SK-N-SH (cell line): ENCODE data around the gene ADH5. TPM values are rescaled to one million over a fixed set of nuclear protein-coding genes. Genes with fewer than 3 reads are reported as not detected.

Source experiments
- CTCF ChIA-PET: fragments of 300-600, 350-600 bp; formaldehyde crosslinking; extraction: SDS; loops from one replicate; lab custom pipeline; 2021; lab: Yijun Ruan, JAX
- POLR2A ChIA-PET: fragments of 350-600 bp; sonication (Branson Sonifier 250); formaldehyde crosslinking; extraction: SDS; loops from one replicate; lab custom pipeline; 2020; ENCODE audit warnings: antibody characterized with exemption, inconsistent platforms; lab: Yijun Ruan, JAX
- DNase-seq: peaks from one replicate; pipeline ENCODE4 v3.0.0; 2012
- H2AFZ ChIP-seq: fragments of 200-600 bp; sonication (generic); 2 replicates; pipeline ENCODE4 v1.8.1; 2016; ENCODE audit warnings: antibody characterized with exemption, mild to moderate bottlenecking, low read depth
- H3F3A ChIP-seq: fragments of 200-600 bp; sonication (generic); replicated peaks from 2 replicates; pipeline ENCODE3; 2016; ENCODE audit warnings: antibody characterized with exemption, mild to moderate bottlenecking; ENCODE audit not compliant: insufficient read depth
- H3K27ac ChIP-seq, 2 experiments: fragments of 200-500 bp in 1 of 2; fragments of 200-600 bp in 1 of 2; sonication (Bioruptor generic) in 1 of 2; sonication (generic), shearing (Covaris generic) in 1 of 2; 2 replicates each; pipeline versions ENCODE4 v1.5.1 to v1.6.1; 2014 to 2016; ENCODE audit warnings: low read depth in 2 of 2, inconsistent platforms in 1 of 2, low read length in 1 of 2, mild to moderate bottlenecking in 1 of 2, mixed read lengths in 1 of 2
- H3K27me3 ChIP-seq: fragments of 200-600 bp; sonication (generic), shearing (Covaris generic); 2 replicates; pipeline ENCODE4 v1.6.1; 2016; ENCODE audit warnings: mixed run types; ENCODE audit not compliant: insufficient read depth
- H3K36me3 ChIP-seq, 2 experiments: fragments of 200-500 bp in 1 of 2; fragments of 200-600 bp in 1 of 2; sonication (Bioruptor generic) in 1 of 2; sonication (generic) in 1 of 2; replicated peaks in 1 of 2; 2 replicates each; pipeline versions ENCODE3 to v1.5.1; 2014 to 2016; ENCODE audit warnings: low read length in 1 of 2, mild to moderate bottlenecking in 1 of 2; ENCODE audit not compliant: insufficient read depth in 2 of 2, control insufficient read depth in 1 of 2
- H3K4me1 ChIP-seq, 2 experiments: fragments of 200-500 bp in 1 of 2; fragments of 200-600 bp in 1 of 2; sonication (Bioruptor generic) in 1 of 2; sonication (generic), shearing (Covaris generic) in 1 of 2; 2 replicates each; pipeline versions ENCODE4 v1.5.1 to v1.6.1; 2014 to 2016; ENCODE audit warnings: low read depth in 1 of 2, low read length in 1 of 2, mixed run types in 1 of 2; ENCODE audit not compliant: insufficient read depth in 2 of 2, control insufficient read depth in 1 of 2
- H3K4me2 ChIP-seq: fragments of 200-600 bp; sonication (generic), shearing (Covaris generic); 2 replicates; pipeline ENCODE4 v1.6.1; 2017; ENCODE audit warnings: mixed run types
- H3K4me3 ChIP-seq, 2 experiments: fragments of 200-500 bp in 1 of 2; fragments of 200-600 bp in 1 of 2; sonication (Bioruptor generic) in 1 of 2; sonication (generic), shearing (Covaris generic) in 1 of 2; 2 replicates each; pipeline versions ENCODE4 v1.5.1 to v1.8.1; 2014 to 2016; ENCODE audit warnings: low read depth in 2 of 2, inconsistent platforms in 1 of 2, low read length in 1 of 2, mild to moderate bottlenecking in 1 of 2, mixed read lengths in 1 of 2, moderate library complexity in 1 of 2
- H3K79me2 ChIP-seq: fragments of 200-600 bp; sonication (generic); 2 replicates; pipeline ENCODE4 v1.8.1; 2017; ENCODE audit warnings: mild to moderate bottlenecking; ENCODE audit not compliant: insufficient read depth
- H3K9ac ChIP-seq: fragments of 200-600 bp; sonication (generic); 2 replicates; pipeline ENCODE4 v1.6.1; 2017; ENCODE audit warnings: mixed run types
- H3K9me2 ChIP-seq: fragments of 200-600 bp; sonication (generic); 2 replicates; pipeline ENCODE4 v1.6.1; 2017; ENCODE audit warnings: mixed run types
- H3K9me3 ChIP-seq: fragments of 200-600 bp; sonication (generic); 2 replicates; pipeline ENCODE4 v1.6.1; 2017; ENCODE audit warnings: mixed run types, mild to moderate bottlenecking, moderate library complexity
- H4K20me1 ChIP-seq: fragments of 200-600 bp; sonication (generic); 2 replicates; pipeline ENCODE4 v1.6.1; 2017; ENCODE audit warnings: mild to moderate bottlenecking, mixed run types; ENCODE audit not compliant: insufficient read depth
- CHD2 ChIP-seq: fragments of 150-350 bp; IDR thresholded peaks from 2 replicates; pipeline ENCODE4 v1.6.1; 2018; ENCODE audit warnings: low read length; ENCODE audit not compliant: partially characterized antibody
- FOSL2 ChIP-seq: IDR thresholded peaks from 2 replicates; pipeline ENCODE4 v1.4.0; 2012; ENCODE audit warnings: low read depth, mild to moderate bottlenecking, moderate library complexity, borderline replicate concordance
- GABPA ChIP-seq: IDR thresholded peaks from 2 replicates; pipeline ENCODE4 v1.4.0; 2012; ENCODE audit warnings: low read depth, mild to moderate bottlenecking
- GATA2 ChIP-seq: sonication (generic); formaldehyde crosslinking; IDR thresholded peaks from 2 replicates; pipeline ENCODE4 v1.5.0; 2020; ENCODE audit warnings: mild to moderate bottlenecking, missing genetic modification reagents
- JUND ChIP-seq: IDR thresholded peaks from 2 replicates; pipeline ENCODE4 v1.4.0; 2012
- MEF2A ChIP-seq: IDR thresholded peaks from 2 replicates; pipeline ENCODE4 v1.4.0; 2012; ENCODE audit warnings: low read depth, borderline replicate concordance
- NFIC ChIP-seq: IDR thresholded peaks from 2 replicates; pipeline ENCODE4 v1.4.0; 2012; ENCODE audit warnings: borderline replicate concordance
- RCOR1 ChIP-seq: fragments of 150-350 bp; IDR thresholded peaks from 2 replicates; pipeline ENCODE4 v1.6.1; 2017; ENCODE audit warnings: antibody characterized with exemption, low read length
- RXRA ChIP-seq: IDR thresholded peaks from 2 replicates; pipeline ENCODE4 v1.4.0; 2012; ENCODE audit warnings: low read depth, mild to moderate bottlenecking, borderline replicate concordance
- TCF12 ChIP-seq: IDR thresholded peaks from 2 replicates; pipeline ENCODE4 v1.4.0; 2012
- TEAD4 ChIP-seq: IDR thresholded peaks from 2 replicates; pipeline ENCODE4 v1.4.0; 2012; ENCODE audit warnings: mild to moderate bottlenecking, borderline replicate concordance; ENCODE audit not compliant: insufficient read depth
- WGBS: methylation state at CpG from one replicate; pipeline ENCODE4 v1.1.6; 2017; ENCODE audit warnings: low lambda C conversion rate; 5-methylcytosine and 5-hydroxymethylcytosine counted together
- polyA plus RNA-seq, 3 experiments: library from polyadenylated mRNA; depleted of rRNA; stranded (reverse); fragments of >200 nt; gene quantifications; 2 replicates each; pipeline ENCODE4 v1.2.3, GENCODE V29; 2012
- TF ChIP-seq, protein P1 (sequence below): fragments of 150-350 bp; IDR thresholded peaks from 2 replicates; pipeline ENCODE4 v1.6.1; 2016; ENCODE audit warnings: mild to moderate bottlenecking, low read depth, low read length
- TF ChIP-seq, protein P2 (sequence below): IDR thresholded peaks from 2 replicates; pipeline ENCODE4 v1.6.1; 2012; ENCODE audit warnings: mild to moderate bottlenecking, low read depth, low read length, moderate library complexity
- TF ChIP-seq, protein P3 (sequence below): IDR thresholded peaks from 2 replicates; pipeline ENCODE4 v1.4.0; 2012; ENCODE audit warnings: low read depth, borderline replicate concordance

Gene ADH5
- polyA plus RNA-seq, 1 of the 3 experiments (the other 2 are of a cell fraction), result 111 TPM

DNA sequence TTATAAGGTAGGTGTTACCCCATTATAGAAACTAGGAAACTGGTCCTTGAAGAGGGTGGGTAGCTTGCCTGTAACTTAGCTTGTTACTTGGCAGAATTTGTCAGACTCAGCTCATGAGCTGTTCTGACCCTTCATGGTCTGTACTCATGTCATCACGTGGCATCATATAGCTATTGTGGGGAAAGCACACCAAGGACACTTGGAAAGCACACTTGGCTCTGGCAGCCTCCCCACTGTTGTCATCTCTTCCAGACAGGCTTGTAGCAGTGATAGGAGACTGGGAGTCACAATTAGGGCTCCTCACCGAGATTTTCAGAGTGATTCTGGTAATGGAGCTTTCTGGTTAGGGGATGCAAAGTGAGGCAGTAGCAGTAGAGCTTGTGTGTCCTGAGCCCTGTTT, 30.4 kb downstream of the ADH5 start (continued):
- TF ChIP-seq, protein P1, sequence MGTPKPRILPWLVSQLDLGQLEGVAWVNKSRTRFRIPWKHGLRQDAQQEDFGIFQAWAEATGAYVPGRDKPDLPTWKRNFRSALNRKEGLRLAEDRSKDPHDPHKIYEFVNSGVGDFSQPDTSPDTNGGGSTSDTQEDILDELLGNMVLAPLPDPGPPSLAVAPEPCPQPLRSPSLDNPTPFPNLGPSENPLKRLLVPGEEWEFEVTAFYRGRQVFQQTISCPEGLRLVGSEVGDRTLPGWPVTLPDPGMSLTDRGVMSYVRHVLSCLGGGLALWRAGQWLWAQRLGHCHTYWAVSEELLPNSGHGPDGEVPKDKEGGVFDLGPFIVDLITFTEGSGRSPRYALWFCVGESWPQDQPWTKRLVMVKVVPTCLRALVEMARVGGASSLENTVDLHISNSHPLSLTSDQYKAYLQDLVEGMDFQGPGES, result no peak
- TF ChIP-seq NFIC (no peak), JUND (no peak), TCF12 (no peak), RCOR1 (no peak), MEF2A (no peak)
- TF ChIP-seq, protein P2, sequence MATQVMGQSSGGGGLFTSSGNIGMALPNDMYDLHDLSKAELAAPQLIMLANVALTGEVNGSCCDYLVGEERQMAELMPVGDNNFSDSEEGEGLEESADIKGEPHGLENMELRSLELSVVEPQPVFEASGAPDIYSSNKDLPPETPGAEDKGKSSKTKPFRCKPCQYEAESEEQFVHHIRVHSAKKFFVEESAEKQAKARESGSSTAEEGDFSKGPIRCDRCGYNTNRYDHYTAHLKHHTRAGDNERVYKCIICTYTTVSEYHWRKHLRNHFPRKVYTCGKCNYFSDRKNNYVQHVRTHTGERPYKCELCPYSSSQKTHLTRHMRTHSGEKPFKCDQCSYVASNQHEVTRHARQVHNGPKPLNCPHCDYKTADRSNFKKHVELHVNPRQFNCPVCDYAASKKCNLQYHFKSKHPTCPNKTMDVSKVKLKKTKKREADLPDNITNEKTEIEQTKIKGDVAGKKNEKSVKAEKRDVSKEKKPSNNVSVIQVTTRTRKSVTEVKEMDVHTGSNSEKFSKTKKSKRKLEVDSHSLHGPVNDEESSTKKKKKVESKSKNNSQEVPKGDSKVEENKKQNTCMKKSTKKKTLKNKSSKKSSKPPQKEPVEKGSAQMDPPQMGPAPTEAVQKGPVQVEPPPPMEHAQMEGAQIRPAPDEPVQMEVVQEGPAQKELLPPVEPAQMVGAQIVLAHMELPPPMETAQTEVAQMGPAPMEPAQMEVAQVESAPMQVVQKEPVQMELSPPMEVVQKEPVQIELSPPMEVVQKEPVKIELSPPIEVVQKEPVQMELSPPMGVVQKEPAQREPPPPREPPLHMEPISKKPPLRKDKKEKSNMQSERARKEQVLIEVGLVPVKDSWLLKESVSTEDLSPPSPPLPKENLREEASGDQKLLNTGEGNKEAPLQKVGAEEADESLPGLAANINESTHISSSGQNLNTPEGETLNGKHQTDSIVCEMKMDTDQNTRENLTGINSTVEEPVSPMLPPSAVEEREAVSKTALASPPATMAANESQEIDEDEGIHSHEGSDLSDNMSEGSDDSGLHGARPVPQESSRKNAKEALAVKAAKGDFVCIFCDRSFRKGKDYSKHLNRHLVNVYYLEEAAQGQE, result no peak
- TF ChIP-seq, all 33 proteins: peak for 0

DNA sequence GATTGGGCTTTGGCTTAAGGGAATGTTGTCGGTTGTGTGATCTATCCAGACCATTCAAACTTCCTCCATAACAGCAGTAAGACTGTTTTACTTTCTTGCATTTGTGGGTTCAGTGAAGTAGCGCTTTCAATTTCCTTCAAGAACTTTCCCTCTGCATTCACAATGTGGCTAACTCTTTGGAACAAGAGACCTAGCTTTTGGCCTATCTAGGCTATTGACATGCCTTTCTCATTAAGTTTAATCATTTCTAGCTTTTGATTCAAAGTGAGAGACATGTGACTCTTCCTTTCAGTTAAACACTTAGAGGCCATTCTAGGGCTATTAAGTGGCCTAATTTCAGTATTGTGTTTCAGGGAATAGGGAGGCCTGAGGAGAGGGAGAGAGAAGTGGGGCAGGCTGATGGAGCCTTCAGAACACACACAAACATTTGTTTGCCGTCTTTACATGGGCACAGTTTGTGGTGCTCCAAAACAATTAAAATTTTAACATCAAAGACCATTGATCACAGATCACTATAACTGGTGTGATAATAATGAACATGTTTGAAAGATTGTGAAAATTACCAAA, 34.1 kb downstream of the ADH5 start:
- no peak overlapping the region for H3K27ac ChIP-seq
- H3F3A ChIP-seq, result peaks cover 15% of the 10 kb centered on the region
- H3K79me2 ChIP-seq, result peaks cover 10% of the 10 kb centered on the region; the same call in 1 of the 2 replicates
- no peaks in the 10 kb centered on the region for H3K9me3 ChIP-seq
- 94% methylated on average over 3 of the region's 3 CpGs for WGBS
- no peaks in the 10 kb centered on the region for H4K20me1 ChIP-seq
- no peak overlapping the region for H3K9ac ChIP-seq
- H3K36me3 ChIP-seq, result peaks cover 44 to 53% of the 10 kb centered on the region in 2 experiments
- H3K4me1 ChIP-seq, result 0 out of 4 replicates have a peak, but pooled peaks cover 0 to 4% of the 10 kb centered on the region in 2 experiments
- no peak overlapping the region for H3K4me3 ChIP-seq
- H2AFZ ChIP-seq, result no peak overlapping the region
- H3K4me2 ChIP-seq, result no peak overlapping the region
- CTCF ChIA-PET, result interaction anchor here (1.3 to 2.4 kb wide), 4 partner anchors 59 to 577 kb away, joined by 3 to 7 read pairs (median 4); partner anchors contain the start of gene METAP1
- TF ChIP-seq GABPA (no peak), TEAD4 (no peak), CHD2 (no peak), RXRA (no peak), FOSL2 (no peak), GATA2 (no peak), JUND (no peak)
- TF ChIP-seq, protein P3, sequence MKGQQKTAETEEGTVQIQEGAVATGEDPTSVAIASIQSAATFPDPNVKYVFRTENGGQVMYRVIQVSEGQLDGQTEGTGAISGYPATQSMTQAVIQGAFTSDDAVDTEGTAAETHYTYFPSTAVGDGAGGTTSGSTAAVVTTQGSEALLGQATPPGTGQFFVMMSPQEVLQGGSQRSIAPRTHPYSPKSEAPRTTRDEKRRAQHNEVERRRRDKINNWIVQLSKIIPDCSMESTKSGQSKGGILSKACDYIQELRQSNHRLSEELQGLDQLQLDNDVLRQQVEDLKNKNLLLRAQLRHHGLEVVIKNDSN, result no peak
- TF ChIP-seq, protein P2, result no peak
- H3K27me3 ChIP-seq, result no peaks in the 10 kb centered on the region
- H3K9me2 ChIP-seq, result no peaks in the 10 kb centered on the region
- no peak for DNase-seq
- POLR2A ChIA-PET, result no interaction called here
